DMS79 (cell line): ENCODE data around the gene NAP1L5.

Source experiments
- DNase-seq: peaks from one replicate; lab custom pipeline; 2025; lab: John Stamatoyannopoulos, UW

The NAP1L5 gene

DNA sequence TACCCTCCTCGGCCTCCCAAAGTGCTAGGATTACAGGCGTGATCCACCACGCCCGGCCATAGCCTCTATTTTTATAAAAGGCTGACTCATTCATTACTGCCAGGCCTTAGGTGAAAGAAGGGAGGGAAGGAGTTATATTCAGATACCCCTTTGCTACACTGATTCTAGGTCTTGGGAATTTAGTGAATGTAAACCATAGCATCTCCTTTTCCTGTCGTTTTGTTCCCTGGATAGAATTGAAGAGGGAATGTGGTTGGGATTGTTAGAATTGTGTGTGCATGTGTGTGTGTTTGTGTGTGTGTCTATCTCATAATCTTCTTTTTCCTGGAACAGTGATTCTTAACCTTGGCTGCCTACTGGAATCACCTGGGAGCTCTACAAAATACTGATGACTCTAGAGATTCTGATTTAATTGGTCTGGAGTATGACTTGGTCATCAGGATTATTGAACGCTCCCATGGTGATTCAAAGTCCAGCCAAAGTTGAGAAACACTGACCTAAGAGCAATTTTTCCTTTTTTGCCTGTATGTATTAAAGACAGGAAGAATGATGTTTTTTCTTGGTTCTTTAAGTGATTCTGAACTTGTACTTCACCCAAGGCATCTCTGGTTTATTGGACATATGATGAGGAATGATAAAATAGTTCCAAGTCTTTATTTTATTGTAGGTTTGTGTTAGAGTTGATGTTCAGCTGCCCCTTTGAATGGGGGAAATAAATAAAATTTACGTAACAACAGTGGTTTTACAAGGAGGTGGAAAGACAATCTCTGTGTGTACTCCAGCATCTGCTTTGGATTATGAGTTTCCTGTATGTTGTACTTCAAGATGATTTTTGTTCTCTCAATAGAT lies 37.0 kb downstream of the NAP1L5 start:
- no peak for DNase-seq

GRCh38 chr4:88659890-88660208 lies 37.8 kb downstream of the NAP1L5 start:
- DNase-seq: no peak

- no peak for DNase-seq
These were observed 38.4 kb downstream of the NAP1L5 start for GRCh38 chr4:88659055-88659889.

DNA sequence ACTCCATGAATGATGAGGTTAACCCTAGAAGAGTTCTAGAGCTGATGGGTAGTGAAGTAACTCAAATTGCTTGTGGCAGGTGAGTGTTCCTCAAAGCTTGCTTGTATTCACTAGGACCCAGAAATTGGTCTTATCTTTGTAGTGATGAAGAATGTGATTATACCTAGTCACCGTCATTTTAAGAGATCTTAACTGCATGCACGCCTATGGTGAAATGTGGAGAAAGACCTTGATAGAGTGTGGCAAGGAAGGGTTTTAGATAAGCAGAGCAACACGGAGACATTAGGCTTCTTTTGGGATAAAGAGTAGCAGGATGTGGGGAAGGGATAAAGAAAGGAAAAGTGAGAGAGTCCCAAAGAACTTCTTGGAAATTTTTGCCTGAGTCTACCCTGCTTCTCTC lies 42.4 kb downstream of the NAP1L5 start:
- DNase-seq: no peak

GRCh38 chr4:88653371-88653946 lies 44.2 kb downstream of the NAP1L5 start:
- DNase-seq: no peak

GRCh38 chr4:88649716-88650115 lies 47.9 kb downstream of the NAP1L5 start:
- no peak for DNase-seq

- DNase-seq: no peak
These were observed 50.9 kb downstream of the NAP1L5 start for GRCh38 chr4:88646528-88647280.

DNA sequence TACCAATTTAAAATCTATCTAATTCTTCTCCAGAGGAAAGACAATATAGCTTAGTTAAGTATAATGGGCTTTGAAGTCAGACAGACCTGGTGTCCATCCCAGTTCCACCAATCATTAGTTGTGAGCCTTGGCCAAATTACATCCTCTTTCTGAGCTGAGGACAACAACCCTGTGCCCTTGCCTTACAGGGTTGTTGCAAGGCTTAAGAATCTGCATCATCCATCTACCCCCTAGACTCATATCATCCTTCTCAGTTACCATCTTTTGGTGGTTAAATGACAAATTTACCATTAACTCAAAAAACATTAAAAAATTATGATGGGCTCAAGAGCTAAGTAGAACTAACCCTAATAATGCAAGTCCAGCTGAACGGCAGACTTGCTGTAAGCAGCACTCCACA lies 51.6 kb downstream of the NAP1L5 start:
- DNase-seq: no peak
